ENCODE data around the gene COMMD7. TPM values are rescaled to one million over a fixed set of nuclear protein-coding genes. Genes with fewer than 3 reads are reported as not detected.
A peak's percentile ranks its signal among the peaks of the same experiment; 100 is the strongest.

COMMD7 gene
- total and polyA plus RNA-seq, 9 of the 15 experiments (the other 6 are each of a cell fraction or from before 2014, with no cell fraction given): 11.9 to 69.1 (median 34.7) TPM

GRCh38 chr20:32761831-32762753 is 18.8 kb upstream of the COMMD7 start, which contains the start of gene DNMT3B:
TSS of gene DNMT3B (plus strand) at chr20:32762385. CDS start at chr20:32780324, 17,939 bp downstream.
- Histone ChIP-seq H4K20me1 (replicated peaks; ENCODE audit: control insufficient read depth, insufficient read depth, low read length) (no peaks in the 10 kb centered on the region; the same call in 1 of the 2 replicates), H2AFZ (ENCODE audit: low read depth, low read length) (peak within 1 kb of the TSS; percentile 86), H3K27ac (ENCODE audit: extremely low read depth, low read depth, low read length) (peak within 1 kb of the TSS; percentile 86), H3K36me3 (ENCODE audit: control insufficient read depth, insufficient read depth, low read length) (peaks cover 23% of the 10 kb centered on the region; the same call in 2 of the 3 replicates), H3K9ac (ENCODE audit: insufficient read depth in 1 of 2, low read depth in 2 of 2, low read length in 2 of 2) (peak within 1 kb of the TSS; percentile 86 to 90), H3K27me3 (ENCODE audit: control insufficient read depth in 2 of 2, insufficient read depth in 2 of 2, low read length in 2 of 2) (no peaks in the 10 kb centered on the region), H3K79me2 (ENCODE audit: control insufficient read depth, insufficient read depth, low read length) (peaks cover 45% of the 10 kb centered on the region), H3K9me3 (replicated peaks; ENCODE audit: control insufficient read depth, insufficient read depth, low read depth, low read length) (no peaks in the 10 kb centered on the region), H3K9me1 (ENCODE audit: control insufficient read depth, insufficient read depth, low read length) (no peaks in the 10 kb centered on the region), H3K4me3 (peak within 1 kb of the TSS; percentile 90), H3K4me2 (ENCODE audit: insufficient read depth, low read length) (peak within 1 kb of the TSS; percentile 89), H3K4me1 (replicated peaks in 1 of 2; ENCODE audit: control insufficient read depth in 2 of 2, insufficient read depth in 2 of 2, low read length in 2 of 2) (peaks cover 27 to 54% of the 10 kb centered on the region in 2 experiments; a peak in 4 of 5 replicates)
- 2% methylated on average over 23 of the region's 92 CpGs for WGBS (ENCODE audit: insufficient coverage, low coverage, missing lambda C conversion rate)
- in situ Hi-C loops (cut with MboI) (loop anchor here (5.0 kb wide), 1 partner anchor 80 kb away; no protein-coding TSS in a partner anchor), intact Hi-C loops (cut with micrococcal nuclease) (loop anchor here (5.0 kb wide), 1 partner anchor 80 kb away; no protein-coding TSS in a partner anchor)
- BruUV-seq (replicated peaks): no TSS peak
- CTCF ChIA-PET (ENCODE audit: low intra/inter-chr PET ratio): no interaction called here
- POLR2A ChIA-PET: interaction anchor here (0.6 to 3.7 kb wide), 8 partner anchors 9 to 182 kb away, joined by 3 to 30 read pairs (median 9); partner anchors contain the start of gene COMMD7
- FAIRE-seq: no peak
- DNase-seq (ENCODE audit: extremely low read depth in 1 of 4, low spot score in 3 of 4): peak; percentile 94 to 99 (median 99)
- peak; percentile 78 for ATAC-seq
- TF ChIP-seq PURB (CRISPR knock-in tag; IDR thresholded peaks at IDR 0.05; ENCODE audit: low read depth) (no peak), E2F4 (CRISPR knock-in tag; IDR thresholded peaks at IDR 0.05; ENCODE audit: low read depth) (peak; percentile 58; the same call in 1 of the 2 replicates), NONO (IDR thresholded peaks at IDR 0.05; ENCODE audit: low read depth in 2 of 2, low read length in 1 of 2) (peak; percentile 93 to 95), ATF3 (IDR thresholded peaks at IDR 0.05) (no peak), ATF3 (CRISPR knock-in tag; conservative IDR thresholded peaks at IDR 0.05) (no peak), FIP1L1 (IDR thresholded peaks at IDR 0.05; ENCODE audit: low read depth, low read length, poor library complexity, severe bottlenecking) (no peak), ZNF512 (tag; IDR thresholded peaks at IDR 0.05) (no peak), ZNF445 (CRISPR knock-in tag; IDR thresholded peaks at IDR 0.05; ENCODE audit: low read depth) (no peak), NR4A1 (CRISPR knock-in tag; IDR thresholded peaks at IDR 0.05) (no peak), NR4A1 (tag; IDR thresholded peaks at IDR 0.05) (0 out of 2 replicates have a peak, but pooled peaks have one; percentile 7), LEF1 (IDR thresholded peaks at IDR 0.05) (no peak; the same call in 1 of the 2 replicates), DPF2 (IDR thresholded peaks at IDR 0.05) (peak; percentile 48), MED1 (CRISPR knock-in tag; IDR thresholded peaks at IDR 0.05; ENCODE audit: borderline replicate concordance) (no peak), CCNT2 (IDR thresholded peaks at IDR 0.05; ENCODE audit: borderline replicate concordance, extremely low read depth, insufficient read length, low read depth, low read length) (peak; percentile 89), POLR2AphosphoS2 (IDR thresholded peaks at IDR 0.05; ENCODE audit: low read length) (no peak), RB1 (IDR thresholded peaks at IDR 0.05; ENCODE audit: low read depth) (peak; percentile 96), CBX8 (IDR thresholded peaks at IDR 0.05; ENCODE audit: borderline replicate concordance, extremely low read depth, low read depth, low read length, poor library complexity, severe bottlenecking) (no peak)
